T47D (cell line): ENCODE measurements around the gene NGRN.

ENCODE experiments used
- DNase-seq, 2 experiments: peaks; one replicate each; pipeline versions ENCODE4 v3.0.0 to v3.0.0-alpha.2; 2011 to 2012; ENCODE audit warnings: low read depth in 1 of 2, low spot score in 1 of 2
- JUND ChIP-seq: IDR thresholded peaks from 2 replicates; pipeline ENCODE4 v1.6.1; 2012; ENCODE audit warnings: low read depth
- in situ Hi-C: cut with HindIII; loops from 2 replicates; pipeline ENCODE4 v1.10.0; 2016; ENCODE audit warnings: low sequenced_read_pairs, low pct_unique_long_range_greater_than_20kb

The NGRN gene

DNA sequence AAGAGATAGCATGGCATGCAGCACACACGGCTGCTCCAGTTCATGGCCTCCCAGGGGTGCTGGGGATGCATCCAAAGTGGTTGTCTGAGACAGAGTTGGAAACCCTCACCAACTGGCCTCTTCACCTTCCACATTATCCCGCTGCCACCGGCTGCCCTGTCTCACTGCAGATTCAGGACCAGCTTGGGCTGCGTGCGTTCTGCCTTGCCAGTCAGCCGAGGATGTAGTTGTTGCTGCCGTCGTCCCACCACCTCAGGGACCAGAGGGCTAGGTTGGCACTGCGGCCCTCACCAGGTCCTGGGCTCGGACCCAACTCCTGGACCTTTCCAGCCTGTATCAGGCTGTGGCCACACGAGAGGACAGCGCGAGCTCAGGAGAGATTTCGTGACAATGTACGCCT lies 36.5 kb upstream of the NGRN start:
- TF ChIP-seq JUND: no peak
- no peak for DNase-seq
- in situ Hi-C loops: no loop called here

DNA sequence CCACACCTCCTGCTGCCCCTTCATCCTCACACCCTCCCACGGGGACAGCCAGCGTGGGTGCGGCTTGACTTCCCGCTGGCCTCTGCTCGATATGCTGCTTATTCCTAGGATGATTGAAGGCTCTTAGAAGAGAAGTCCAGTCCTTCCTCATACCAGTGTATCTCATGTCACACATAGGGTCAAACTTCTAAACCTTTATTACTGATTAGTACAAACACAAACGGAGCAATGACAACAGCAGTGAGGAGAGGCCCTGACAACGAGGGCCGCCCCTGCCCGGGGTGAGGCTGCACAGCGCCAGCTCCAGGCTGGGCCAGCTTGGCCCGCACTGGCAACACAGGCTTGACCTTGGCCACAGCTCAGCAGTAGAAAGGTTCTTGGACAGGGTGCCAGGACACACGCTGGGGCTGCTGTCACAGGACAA lies 35.4 kb upstream of the NGRN start:
- DNase-seq: no peak
- TF ChIP-seq JUND: no peak
- in situ Hi-C loops: no loop called here

DNA sequence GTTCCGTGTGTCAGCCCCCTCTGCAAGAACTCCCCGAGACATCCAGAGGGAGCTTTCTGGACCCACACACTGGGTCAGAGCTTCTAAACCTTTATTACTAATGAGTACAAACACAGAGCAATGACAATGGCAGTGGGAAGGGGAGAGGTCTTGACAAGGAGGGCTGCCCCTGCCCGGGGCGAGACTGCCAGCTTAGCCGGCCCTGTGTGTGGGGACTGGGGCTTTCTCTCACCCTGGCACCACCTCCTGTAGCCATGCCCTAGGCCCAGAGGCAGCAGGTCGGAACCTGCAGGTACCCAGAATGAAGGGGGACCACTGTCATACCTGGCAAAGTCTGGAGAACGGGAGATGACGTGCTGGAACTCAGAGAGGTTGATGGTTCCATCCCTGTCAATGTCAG lies 34.9 kb upstream of the NGRN start:
- TF ChIP-seq JUND: no peak
- no peak for DNase-seq
- in situ Hi-C loops: no loop called here

DNA sequence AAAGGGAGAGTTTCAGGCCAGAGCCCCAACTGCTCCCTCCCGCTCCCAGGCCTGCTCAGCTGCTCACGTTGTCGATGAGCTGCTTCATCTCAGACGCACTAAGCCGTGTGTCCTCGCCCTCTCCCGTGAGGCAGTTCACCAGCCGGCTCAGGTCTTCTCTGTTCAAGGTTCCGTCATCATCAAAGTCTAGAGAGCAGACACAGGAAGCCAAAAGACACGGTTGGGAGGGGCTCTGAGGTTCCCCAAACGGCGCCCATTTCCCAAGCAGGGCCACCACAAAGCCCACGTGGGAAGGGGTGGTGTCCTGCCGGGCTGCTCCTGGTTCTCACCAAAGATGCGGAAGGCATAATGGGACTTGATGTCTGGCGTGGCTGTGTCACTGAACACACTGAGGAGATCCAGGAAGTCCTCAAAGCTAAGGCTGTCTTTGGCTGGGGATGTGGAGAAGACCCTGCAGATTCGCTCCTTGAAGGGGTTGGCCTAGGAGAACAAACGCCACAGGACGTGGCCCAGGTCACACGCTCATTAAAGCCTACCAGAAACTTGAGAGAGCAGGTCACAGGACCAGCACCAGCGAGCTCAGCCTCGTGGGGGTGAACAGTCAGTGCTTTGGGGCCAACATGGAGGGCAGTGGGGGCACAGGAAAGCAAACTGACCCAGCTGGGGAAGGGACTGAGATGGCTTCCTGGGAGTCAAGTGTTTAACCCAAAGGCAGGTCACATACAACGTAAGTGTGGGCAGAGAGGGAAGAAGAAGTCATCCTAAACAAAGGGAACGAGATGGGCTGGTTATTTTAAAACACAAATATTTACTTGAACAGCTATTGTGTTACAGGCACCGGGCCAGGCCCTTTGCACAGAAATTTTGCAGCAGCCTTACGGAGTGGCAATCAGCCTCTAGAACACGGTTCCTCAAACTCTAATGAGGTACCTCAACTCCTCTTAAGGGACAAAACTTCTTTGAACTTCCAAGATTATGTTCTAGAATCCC lies 34.1 kb upstream of the NGRN start:
- no peak for TF ChIP-seq JUND
- in situ Hi-C loops: no loop called here
- DNase-seq: peak; percentile 59 to 84

DNA sequence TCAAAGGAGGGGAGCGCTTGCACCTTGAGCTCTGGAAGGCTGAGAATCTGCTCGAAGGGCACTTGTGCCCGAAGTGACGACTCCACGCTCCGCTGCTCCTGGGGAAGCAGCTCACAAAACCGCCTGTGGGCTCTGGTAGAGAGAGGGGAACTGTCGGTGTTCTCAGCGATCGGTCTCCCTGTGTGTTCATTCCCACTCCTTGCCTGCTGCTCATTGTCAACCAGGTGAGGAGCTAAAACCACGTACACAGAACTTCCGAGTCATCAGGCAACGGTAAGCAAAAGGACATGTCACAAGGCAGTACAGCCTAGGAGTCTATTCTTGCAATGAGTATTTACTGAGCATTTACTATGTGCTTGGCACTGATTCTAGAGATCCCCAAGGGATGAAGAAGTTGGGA lies 33.3 kb upstream of the NGRN start:
- TF ChIP-seq JUND: no peak
- in situ Hi-C loops: no loop called here
- DNase-seq: peak in 1 of 2 experiments; percentile 44

DNA sequence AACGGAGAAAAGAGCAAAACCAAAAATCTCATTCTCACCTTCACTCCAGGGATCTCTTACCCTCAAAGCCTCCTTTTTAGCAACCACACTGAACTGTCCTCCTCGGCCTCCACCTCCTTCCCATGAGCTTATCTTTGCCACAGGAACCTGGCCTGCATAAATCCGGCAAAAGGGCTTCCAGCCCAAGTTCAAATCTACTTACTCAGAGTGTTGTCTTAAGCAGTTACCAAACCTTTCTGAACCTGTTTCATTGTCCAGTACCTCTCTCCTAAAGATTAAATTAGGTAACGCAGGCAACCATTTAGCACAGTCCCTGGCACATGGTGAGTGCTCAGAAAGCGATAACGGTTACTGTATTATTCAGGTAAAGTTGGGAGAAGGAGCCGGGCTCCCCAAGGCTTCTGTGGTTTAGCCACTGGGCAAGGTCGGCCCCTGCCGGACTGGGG lies 32.5 kb upstream of the NGRN start:
- in situ Hi-C loops: no loop called here
- no peak for TF ChIP-seq JUND
- DNase-seq: peak in 1 of 2 experiments; percentile 75

DNA sequence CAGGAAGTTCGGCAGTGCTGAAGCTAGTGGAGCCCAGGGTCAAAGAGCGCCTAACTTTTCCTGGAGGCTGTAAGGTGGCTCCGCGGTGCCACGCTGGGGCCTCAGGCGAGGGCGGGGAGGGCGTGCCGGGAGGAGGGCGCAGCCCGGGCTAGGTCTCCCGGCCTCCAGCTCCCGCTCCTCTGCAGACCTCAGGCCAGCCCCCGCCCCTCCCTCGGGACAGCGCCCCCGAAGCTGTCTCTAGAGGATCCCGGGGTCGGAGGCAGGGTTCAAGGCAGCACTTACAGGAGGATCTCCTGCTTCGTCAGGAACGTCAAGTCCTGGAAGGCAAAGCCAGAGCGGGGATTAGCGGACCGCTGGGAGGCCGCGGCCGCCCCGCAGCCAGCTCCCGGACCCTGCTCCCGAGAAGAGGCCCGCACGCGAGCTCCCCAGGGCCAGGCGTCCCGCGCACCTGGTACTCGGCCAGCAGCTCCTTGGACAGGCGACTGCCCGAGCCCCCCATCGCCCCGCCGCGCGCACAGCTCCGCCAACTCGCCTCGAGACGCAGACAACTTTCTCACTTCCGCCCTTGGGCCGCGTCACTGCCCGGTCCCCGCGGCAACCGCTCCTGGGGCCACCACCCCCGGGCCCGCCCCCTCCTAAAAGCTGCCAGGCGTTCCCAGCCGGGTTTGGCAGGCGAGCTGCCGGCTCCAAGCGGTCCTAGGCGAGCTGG lies 31.9 kb upstream of the NGRN start, which contains the start of gene CIB1:
TSS of gene CIB1 (minus strand) at position 555 of the 709 bp plus-strand sequence. CDS start at position 499, 56 bp downstream.
- in situ Hi-C loops: no loop called here

DNA sequence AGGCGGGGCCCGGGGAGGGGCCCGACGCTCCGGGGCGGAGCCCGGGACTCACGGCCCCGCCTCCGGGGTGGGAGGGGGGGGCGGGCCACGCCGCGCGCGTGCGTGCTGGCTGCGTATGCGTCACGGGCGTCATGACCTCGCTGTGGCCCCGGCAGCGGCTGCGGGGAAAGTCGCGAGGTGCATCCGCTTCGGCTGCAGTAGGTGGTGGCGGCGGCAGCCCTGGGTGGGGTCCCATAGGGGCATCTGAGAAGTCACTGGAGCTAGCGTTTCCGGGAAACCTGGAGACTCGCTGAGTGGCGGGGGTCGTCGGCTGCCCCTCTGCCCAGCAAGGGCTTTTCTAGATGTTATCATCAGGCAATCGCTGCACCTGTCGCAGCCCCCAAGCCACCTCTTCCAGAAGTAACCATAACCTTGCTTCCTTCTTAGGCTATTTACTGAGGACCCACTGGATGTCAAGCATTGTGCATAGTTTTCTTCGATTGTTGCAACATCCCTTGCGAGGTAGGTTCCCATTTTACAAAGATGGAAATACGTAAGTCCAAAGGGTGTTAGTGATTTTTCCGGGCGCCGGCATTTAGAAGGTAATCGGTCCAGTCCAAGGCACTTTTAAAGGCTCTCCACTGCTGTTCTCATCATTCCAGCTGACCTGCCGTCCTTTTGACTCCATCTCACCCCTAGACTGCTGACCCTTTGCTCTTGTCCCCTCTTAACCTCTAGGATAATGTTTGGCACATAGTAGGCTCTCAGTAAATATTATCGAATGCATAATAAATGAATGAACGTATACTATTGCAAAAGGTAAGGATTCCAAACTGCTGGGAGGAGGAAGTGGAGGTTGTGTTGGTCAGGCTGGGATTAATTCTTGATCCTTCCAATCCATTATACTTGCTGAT lies 31.1 kb upstream of the NGRN start, which contains the start of gene GDPGP1:
TSS of gene GDPGP1 (plus strand) at position 114 of the 893 bp plus-strand sequence. CDS start 6,700 bp downstream, outside the sequence.
- no peak for DNase-seq
- in situ Hi-C loops: no loop called here
- no peak for TF ChIP-seq JUND

More for the DNA sequence above, 31.9 kb upstream of the NGRN start, which contains the start of gene CIB1:
- no peak for TF ChIP-seq JUND
- DNase-seq: peak; percentile 91 to 98

DNA sequence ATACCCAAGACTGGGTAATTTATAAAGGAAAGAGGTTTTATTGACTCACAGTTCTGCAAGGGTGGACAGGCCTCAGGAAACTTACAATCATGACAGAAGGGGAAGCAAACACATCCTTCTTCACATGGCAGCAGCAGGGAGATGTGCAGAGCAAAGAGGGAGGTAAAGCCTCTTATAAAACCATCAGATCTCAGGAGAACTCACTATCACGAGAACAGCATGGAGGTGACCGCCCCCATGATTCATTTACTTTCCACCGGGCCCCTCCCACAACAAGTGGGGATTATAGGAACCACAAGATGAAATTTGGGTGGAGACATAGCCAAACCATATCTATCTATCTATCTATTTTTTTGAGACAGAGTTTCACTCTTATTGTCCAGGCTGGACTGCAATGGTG lies 26.1 kb upstream of the NGRN start:
- in situ Hi-C loops: no loop called here
- no peak for TF ChIP-seq JUND
- no peak for DNase-seq

DNA sequence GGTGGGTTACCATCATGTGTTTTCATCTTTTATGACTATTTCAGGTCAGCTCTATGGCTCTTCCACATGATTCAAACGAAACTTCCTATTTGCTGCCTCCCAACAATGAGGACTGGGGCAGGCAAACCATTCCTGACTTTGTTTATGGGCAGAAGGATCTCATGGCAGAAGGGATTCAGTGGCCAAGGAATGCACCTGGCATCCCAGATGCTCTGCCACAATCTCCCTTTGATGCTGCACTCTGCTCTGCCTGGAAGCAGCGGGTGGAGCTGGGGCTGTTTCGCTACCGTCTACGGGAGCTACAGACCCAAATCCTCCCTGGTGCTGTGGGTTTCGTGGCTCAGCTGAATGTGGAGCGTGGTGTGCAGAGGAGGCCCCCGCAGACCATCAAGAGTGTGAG lies 24.6 kb upstream of the NGRN start:
- TF ChIP-seq JUND: no peak
- no peak for DNase-seq
- in situ Hi-C loops: no loop called here

DNA sequence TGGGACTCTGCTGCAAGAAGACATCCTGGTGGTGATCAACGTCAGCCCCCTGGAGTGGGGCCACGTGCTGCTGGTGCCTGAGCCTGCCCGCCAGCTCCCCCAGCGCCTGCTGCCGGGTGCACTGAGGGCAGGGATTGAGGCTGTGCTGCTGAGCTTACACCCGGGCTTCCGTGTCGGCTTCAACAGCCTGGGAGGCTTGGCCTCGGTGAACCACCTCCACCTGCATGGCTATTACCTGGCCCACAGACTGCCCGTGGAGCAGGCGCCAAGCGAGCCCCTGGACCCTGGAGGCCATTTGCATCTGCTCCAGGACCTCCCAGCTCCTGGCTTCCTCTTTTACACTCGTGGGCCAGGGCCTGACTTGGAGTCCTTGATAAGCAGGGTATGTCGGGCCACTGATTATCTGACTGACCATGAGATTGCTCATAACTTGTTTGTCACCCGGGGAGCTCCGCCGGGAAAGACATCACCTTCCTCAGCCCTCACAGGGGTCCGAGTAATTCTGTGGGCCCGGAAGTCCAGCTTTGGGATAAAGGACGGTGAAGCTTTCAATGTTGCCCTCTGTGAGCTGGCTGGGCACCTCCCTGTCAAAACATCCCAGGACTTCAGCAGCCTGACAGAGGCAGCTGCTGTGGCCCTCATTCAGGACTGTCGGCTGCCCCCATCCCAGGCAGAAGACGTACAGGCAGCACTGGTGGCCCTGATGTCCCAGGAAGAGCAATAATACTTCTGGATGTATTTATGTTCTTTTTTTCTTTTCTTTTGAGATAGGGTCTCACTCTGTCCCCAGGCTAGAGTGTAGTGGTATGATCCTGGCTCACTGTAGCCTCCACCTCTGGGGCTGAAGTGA lies 23.9 kb upstream of the NGRN start:
- in situ Hi-C loops: no loop called here
- no peak for TF ChIP-seq JUND

More for the DNA sequence above, 23.9 kb upstream of the NGRN start:
- no peak for DNase-seq
